NCI-H526 treated with DMSO at 0.1 percent for 48 hours (cell line): Measurements from ENCODE around the gene GRIA2.

Source experiments
- DNase-seq: peaks from one replicate; lab custom pipeline; 2025; lab: John Stamatoyannopoulos, UW

The GRIA2 gene

DNA sequence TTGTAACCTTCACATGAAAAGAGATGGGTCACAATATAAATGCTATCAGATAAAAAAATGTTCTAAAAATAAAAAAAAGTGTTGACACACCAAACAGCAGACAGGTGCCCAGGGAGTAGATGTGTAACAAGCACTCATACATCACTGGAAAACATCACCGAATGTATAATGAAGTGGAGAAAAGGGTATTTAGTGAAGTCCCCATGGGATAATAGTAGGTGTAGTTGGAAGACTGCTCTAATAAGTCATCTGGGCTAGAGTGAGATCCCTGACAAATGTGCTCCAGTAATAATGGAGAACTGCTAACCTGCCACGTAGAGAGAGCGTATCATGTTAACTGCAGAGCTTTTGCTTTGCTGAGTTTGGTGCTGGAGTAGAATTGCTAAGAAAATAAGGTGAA lies 152.0 kb downstream of the GRIA2 start:
- DNase-seq: no peak

- no peak for DNase-seq
Measured at GRCh38 chr4:157389741-157390140, 169.2 kb downstream of the GRIA2 start.

GRCh38 chr4:157405070-157405469 lies 184.5 kb downstream of the GRIA2 start:
- DNase-seq: no peak
